SK-N-SH (cell line): ENCODE results near the gene UBXN2A.

Experiments
- CTCF ChIP-seq: fragments of 200-600 bp; sonication (generic); IDR thresholded peaks from 2 replicates; pipeline ENCODE4 v1.6.1; 2017; ENCODE audit warnings: antibody characterized with exemption, mild to moderate bottlenecking, moderate library complexity
- JUND ChIP-seq: IDR thresholded peaks from 2 replicates; pipeline ENCODE4 v1.4.0; 2012
- NFIC ChIP-seq: IDR thresholded peaks from 2 replicates; pipeline ENCODE4 v1.4.0; 2012; ENCODE audit warnings: borderline replicate concordance
- YY1 ChIP-seq: IDR thresholded peaks from 2 replicates; pipeline ENCODE4 v1.4.0; 2012; ENCODE audit warnings: low read depth, mild to moderate bottlenecking
- ZBTB33 ChIP-seq: IDR thresholded peaks from 2 replicates; pipeline ENCODE4 v1.4.0; 2012; ENCODE audit warnings: low read depth, borderline replicate concordance

- TF ChIP-seq JUND (no peak), NFIC (no peak), YY1 (no peak), CTCF (no peak), ZBTB33 (no peak)
These were observed 35.1 kb upstream of the UBXN2A start for GRCh38 chr2:23905155-23905554.
